HG02970 (cell line): ENCODE data around the gene RASA3.
A peak's percentile ranks its signal among the peaks of the same experiment; 100 is the strongest.
"Not testable (repeated sequence)": the region's sequence is repeated elsewhere in the genome, so short reads cannot be mapped to it uniquely, and the experiment has no call there.

Experiments used
- ATAC-seq: cut with Tn5 transposase; IDR thresholded peaks from one replicate; pipeline ENCODE4 v1.9.1; 2021; ENCODE audit warnings: mild to moderate bottlenecking, moderate library complexity, moderate number of reproducible peaks; ENCODE audit not compliant: unreplicated experiment, low FRiP score

Gene RASA3

GRCh38 chr13:114157869-114158495 lies 25.6 kb upstream of the RASA3 start:
- no peak for ATAC-seq

- no peak for ATAC-seq
Measured at GRCh38 chr13:114155926-114156883, 23.8 kb upstream of the RASA3 start.

- ATAC-seq, result no peak
Measured at GRCh38 chr13:114155320-114155719, 22.9 kb upstream of the RASA3 start.

- ATAC-seq, result no peak
Measured at GRCh38 chr13:114154476-114154875, 22.1 kb upstream of the RASA3 start.

DNA sequence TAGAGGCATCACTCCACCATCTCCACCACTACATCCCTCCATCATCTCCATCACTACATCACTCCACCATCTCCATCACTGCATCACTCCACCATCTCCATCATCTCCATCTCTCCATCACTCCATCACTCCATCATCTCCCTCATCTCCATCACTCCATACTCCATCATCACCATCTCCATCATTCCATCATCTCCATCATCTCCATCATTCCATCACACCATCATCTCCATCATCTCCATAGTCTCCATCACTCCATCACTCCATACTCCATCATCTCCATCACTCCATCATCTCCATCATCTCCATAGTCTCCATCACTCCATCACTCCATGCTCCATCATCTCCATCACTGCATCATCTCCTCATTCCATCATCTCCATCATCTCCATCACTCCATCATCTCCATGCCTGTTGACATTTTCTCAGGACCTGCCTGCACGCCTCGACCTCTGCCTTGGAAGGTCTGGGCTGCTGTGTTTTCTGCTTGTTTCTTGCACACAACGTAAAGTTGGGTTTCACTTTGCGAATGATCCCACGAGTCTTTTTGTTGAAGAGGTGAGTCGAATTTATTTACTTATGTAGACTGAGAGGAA lies 21.2 kb upstream of the RASA3 start:
- ATAC-seq, result no peak

DNA sequence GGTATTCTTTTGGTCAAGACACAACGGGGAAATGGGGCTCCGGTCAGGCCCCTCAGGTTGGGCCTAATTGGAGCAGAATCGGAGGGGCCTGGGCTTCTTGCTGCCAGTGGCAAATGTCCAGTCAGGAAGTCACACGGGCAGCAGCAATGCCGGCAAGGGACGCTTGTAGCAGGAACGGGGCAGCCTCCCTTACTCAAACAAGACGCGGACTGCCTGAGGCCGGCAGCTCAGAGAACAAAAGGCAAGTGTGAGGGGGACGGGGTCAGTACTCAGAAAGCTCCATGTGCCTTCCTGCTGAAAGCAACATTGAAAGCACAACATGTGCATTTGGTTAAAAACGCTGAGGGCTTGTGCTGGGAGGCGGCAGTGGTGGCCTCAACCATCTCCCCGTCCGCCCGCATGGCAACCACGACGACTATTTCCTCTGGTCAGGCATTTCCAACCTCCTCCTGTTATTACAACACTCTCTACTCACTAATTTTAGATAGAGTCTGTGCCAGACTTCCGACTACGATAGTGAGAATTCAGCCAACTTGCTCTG lies 20.5 kb upstream of the RASA3 start:
- no peak for ATAC-seq

DNA sequence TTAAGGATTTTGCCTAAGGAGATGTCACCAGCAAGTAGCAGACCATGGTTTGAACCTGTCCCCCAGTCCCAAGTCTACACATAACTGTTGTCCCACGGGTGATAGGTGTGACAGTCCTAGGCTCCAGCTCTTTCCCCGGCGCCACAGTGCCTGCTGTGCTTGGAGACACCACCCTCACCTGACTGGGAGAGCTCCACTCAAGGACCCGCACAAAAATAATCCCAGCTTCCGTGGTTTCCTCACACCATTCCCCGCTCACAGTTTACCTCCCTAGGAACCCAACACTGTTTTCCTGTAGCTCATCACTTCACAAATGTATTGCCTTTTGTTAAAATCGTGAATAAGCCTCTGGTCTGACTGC lies 19.8 kb upstream of the RASA3 start:
- ATAC-seq, result no peak

DNA sequence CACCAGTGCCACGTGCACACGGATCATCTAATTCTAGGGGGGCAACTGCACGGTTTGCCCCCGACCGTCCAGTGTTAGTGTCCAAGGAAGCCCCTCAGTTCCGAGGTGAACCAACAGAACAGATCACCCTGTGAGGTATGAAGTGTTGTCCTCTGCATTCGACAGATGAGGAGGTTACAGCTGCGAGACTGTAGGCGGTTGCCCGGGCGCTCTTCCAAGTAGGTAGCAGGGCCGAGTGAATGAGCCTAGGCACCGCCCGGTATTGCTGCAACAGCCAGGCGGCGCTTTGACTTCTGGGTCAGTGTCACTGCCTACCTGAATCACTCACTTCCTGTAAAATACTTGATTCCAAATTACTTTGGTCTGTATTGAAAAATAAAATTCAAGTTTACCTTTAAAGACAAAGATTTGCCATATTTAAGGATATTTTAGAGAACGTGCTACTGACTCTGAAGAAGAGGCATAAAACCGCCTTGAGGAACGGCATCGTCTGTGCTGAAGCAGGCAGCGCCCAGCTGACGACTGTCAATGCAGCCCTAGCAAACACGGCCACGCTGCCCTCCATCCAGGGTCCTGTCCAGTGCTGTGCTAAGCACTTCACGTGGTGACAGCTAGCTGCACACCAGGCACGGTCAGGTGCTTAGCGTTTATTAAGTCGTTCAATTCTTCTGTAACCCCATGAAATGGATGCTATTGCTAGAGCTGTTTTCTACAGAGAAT lies 19.3 kb upstream of the RASA3 start:
- ATAC-seq, result no peak

DNA sequence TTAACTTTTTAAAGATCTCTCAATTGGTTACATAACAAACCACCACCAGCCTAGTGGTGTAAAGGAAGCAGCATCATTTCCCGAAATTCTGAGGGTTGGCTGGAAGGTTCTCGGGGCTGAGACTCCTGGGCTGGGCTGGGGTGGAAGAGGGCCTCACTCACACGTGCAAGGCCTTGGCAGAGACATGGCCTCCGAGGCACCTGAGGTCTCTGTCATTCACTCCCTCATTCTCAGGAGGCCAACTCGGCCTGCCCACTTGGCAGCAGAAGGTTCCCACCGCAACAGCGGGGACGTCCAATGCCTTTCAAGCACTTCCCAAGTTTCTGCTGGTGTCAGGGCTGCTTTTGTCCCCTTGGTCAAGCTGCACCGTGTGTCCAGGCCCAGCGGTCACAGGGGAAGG lies 18.6 kb upstream of the RASA3 start:
- no peak for ATAC-seq

GRCh38 chr13:114149774-114150740 lies 17.6 kb upstream of the RASA3 start:
- no peak for ATAC-seq

DNA sequence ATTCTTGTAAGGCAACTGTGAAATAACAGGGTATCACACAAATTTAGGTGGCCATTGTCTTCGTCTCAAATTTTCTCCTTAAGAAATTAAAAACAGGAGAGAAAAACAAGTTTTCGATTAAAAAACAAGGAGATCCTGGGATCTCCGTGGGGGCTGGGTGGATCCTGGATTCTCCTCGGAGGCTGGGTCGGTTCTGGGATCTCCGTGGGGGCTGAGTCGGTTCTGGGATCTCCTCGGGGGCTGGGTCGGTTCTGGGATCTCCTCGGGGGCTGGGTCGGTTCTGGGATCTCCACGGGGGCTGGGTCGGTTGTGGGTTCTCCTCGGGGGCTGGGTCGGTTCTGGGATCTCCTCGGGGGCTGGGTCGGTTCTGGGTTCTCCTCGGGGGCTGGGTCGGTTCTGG lies 16.5 kb upstream of the RASA3 start:
- ATAC-seq, result not testable (repeated sequence)

GRCh38 chr13:114148521-114148855 lies 16.1 kb upstream of the RASA3 start:
- ATAC-seq, result peak; percentile 68

DNA sequence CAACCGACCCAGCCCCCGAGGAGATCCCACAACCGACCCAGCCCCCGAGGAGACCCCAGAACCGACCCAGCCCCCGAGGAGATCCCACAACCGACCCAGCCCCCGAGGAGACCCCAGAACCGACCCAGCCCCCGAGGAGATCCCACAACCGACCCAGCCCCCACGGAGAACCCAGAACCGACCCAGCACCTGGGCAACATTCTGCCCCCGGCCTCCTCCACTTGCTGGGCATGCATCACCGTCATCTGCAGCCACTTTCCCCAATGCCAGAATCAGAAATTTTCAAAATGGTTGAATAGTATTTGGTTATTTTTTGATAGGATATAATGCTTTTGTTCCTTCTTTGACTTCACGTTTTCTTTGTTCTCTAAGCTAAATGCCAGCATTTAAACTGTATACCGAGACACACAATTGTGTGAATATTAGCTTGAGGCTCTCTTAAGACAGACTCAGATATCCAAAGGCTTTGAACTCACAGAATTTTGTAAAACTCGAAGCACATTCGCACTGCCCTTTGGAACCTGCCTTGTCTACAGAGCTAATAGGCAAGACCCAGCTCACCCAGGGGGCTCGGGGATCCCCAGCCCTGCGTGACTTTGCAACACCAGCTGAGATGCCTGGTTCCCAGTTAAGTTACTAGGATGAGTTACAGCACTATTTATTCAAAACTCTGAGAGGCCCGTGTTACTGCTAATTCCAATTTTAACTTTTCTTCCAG lies 15.5 kb upstream of the RASA3 start:
- peak; percentile 26 for ATAC-seq

- no peak for ATAC-seq
Measured at GRCh38 chr13:114146629-114147028, 14.2 kb upstream of the RASA3 start.

DNA sequence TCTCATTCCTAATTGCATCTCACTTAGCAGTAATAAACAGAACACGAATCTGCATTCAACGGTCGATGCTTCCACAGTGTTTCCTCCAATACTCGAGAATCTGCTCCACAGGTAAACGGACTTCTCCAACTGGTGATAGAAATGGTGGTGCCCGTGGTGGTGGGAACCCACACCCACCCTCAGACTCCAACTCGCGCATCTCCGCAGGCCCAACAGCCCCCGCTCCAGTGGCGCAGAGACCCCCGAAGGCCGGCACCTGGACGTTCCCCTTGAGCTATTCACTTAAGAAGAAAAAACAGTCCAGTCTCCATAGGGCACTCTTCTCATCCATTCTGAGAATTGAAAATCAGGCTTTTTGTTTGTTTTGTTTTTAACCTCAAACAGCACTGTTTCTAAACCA lies 13.8 kb upstream of the RASA3 start:
- ATAC-seq, result no peak

- no peak for ATAC-seq
Measured at GRCh38 chr13:114145722-114146121, 13.3 kb upstream of the RASA3 start.

GRCh38 chr13:114145256-114145655 lies 12.8 kb upstream of the RASA3 start:
- ATAC-seq, result no peak

GRCh38 chr13:114144606-114145244 lies 12.3 kb upstream of the RASA3 start:
- no peak for ATAC-seq
